Endothelial cell of umbilical vein (primary cell): ENCODE results near the gene ARHGAP30. TPM values are rescaled to one million over a fixed set of nuclear protein-coding genes. Genes with fewer than 3 reads are reported as not detected.
A peak's percentile ranks its signal among the peaks of the same experiment; 100 is the strongest.

Experiments used
- BruUV-seq: library from RNA; stranded (reverse); fragments of 400-500 nt; replicated peaks from 2 replicates; lab custom pipeline; 2021; lab: Mats Ljungman, UMichigan
- CTCF ChIA-PET: fragments of 300-600, 350-600 bp; sonication (Branson Sonifier 250); formaldehyde crosslinking; loops from one replicate; lab custom pipeline; 2021; ENCODE audit warnings: antibody characterized with exemption, inconsistent platforms; lab: Charles Lee
- POLR2A ChIA-PET: fragments of 300-600, 350-600 bp; sonication (Branson Sonifier 250); formaldehyde crosslinking; loops from one replicate; lab custom pipeline; 2021; ENCODE audit warnings: antibody characterized with exemption, inconsistent platforms; lab: Charles Lee
- DNase-seq: peaks from one replicate; pipeline ENCODE4 v3.0.0-alpha.2; 2011; ENCODE audit warnings: low read depth, low spot score
- FAIRE-seq: peaks from 2 replicates; lab custom pipeline; 2011; peaks lifted over from hg19 to GRCh38; lab: Jason Lieb, UNC
- H2AFZ ChIP-seq: 2 replicates; pipeline ENCODE4 v1.6.0; 2012; ENCODE audit warnings: low read depth, low read length, control low read depth, inconsistent platforms
- H3K27ac ChIP-seq: 2 replicates; pipeline ENCODE4 v1.5.1; 2011; ENCODE audit warnings: low read depth, mild to moderate bottlenecking, control low read depth, low read length, moderate library complexity; ENCODE audit not compliant: insufficient read depth
- H3K27me3 ChIP-seq, 2 experiments: 2 replicates each; pipeline versions ENCODE4 v1.6.0 to v1.6.1; 2011; ENCODE audit warnings: low read length in 2 of 2, mixed read lengths in 1 of 2; ENCODE audit not compliant: control insufficient read depth in 2 of 2, insufficient read depth in 2 of 2
- H3K36me3 ChIP-seq, 2 experiments: 2 replicates in 1 of 2; 3 replicates in 1 of 2; pipeline ENCODE4 v1.5.1; 2011; ENCODE audit warnings: low read length in 2 of 2, mild to moderate bottlenecking in 1 of 2, moderate library complexity in 1 of 2; ENCODE audit not compliant: control insufficient read depth in 2 of 2, insufficient read depth in 2 of 2; ENCODE audit errors: extremely low read depth in 1 of 2
- H3K4me1 ChIP-seq: 3 replicates; pipeline ENCODE4 v1.5.1; 2011; ENCODE audit warnings: mild to moderate bottlenecking, low read length; ENCODE audit not compliant: control insufficient read depth, insufficient read depth; ENCODE audit errors: extremely low read depth
- H3K4me2 ChIP-seq: 2 replicates; pipeline ENCODE4 v1.6.1; 2011; ENCODE audit warnings: low read length, control low read depth, mixed read lengths; ENCODE audit not compliant: insufficient read depth
- H3K4me3 ChIP-seq, 3 experiments: fragments of 200-600 bp in 1 of 3; sonication (generic), shearing (Covaris generic) in 1 of 3; replicated peaks in 1 of 3; 2 replicates each; pipeline ENCODE4 v1.5.1; 2011 to 2016; ENCODE audit warnings: control low read depth in 3 of 3, low read length in 3 of 3, mild to moderate bottlenecking in 2 of 3, inconsistent platforms in 1 of 3, low read depth in 1 of 3, moderate library complexity in 1 of 3; ENCODE audit not compliant: insufficient read depth in 1 of 3
- H3K79me2 ChIP-seq: 2 replicates; pipeline ENCODE4 v1.6.0; 2012; ENCODE audit warnings: low read length, inconsistent platforms; ENCODE audit not compliant: control insufficient read depth, insufficient read depth
- H3K9ac ChIP-seq: replicated peaks from 2 replicates; pipeline ENCODE3; 2011; ENCODE audit warnings: low read length, control low read depth; ENCODE audit not compliant: insufficient read depth; ENCODE audit errors: extremely low read depth
- H3K9me1 ChIP-seq: replicated peaks from 3 replicates; pipeline ENCODE4 v1.6.0; 2011; ENCODE audit warnings: mild to moderate bottlenecking, low read length; ENCODE audit not compliant: control insufficient read depth, insufficient read depth; ENCODE audit errors: extremely low read depth
- H3K9me3 ChIP-seq: replicated peaks from 2 replicates; pipeline ENCODE4 v1.5.1; 2012; ENCODE audit warnings: low read length, inconsistent platforms; ENCODE audit not compliant: control insufficient read depth, insufficient read depth
- H4K20me1 ChIP-seq: replicated peaks from 2 replicates; pipeline ENCODE3; 2011; ENCODE audit warnings: mild to moderate bottlenecking, low read length; ENCODE audit not compliant: control insufficient read depth, insufficient read depth; ENCODE audit errors: extremely low read depth
- EZH2 ChIP-seq: IDR thresholded peaks from 2 replicates; pipeline ENCODE4 v1.6.1; 2012; ENCODE audit warnings: borderline replicate concordance, low read depth, mild to moderate bottlenecking, moderate library complexity, low read length, inconsistent platforms; ENCODE audit not compliant: severe bottlenecking
- FOS ChIP-seq: IDR thresholded peaks from 2 replicates; pipeline ENCODE4 v1.6.1; 2011; ENCODE audit warnings: mild to moderate bottlenecking, low read length, moderate library complexity, borderline replicate concordance; ENCODE audit not compliant: insufficient read depth
- GATA2 ChIP-seq: IDR thresholded peaks from 2 replicates; pipeline ENCODE4 v1.7.0; 2011; ENCODE audit warnings: low read depth, mild to moderate bottlenecking, moderate library complexity, mixed read lengths, low read length; ENCODE audit not compliant: insufficient read length, insufficient read depth
- JUN ChIP-seq: IDR thresholded peaks from 2 replicates; pipeline ENCODE4 v1.6.1; 2011; ENCODE audit warnings: borderline replicate concordance, low read depth; ENCODE audit not compliant: insufficient read length, insufficient read depth
- MYC ChIP-seq: IDR thresholded peaks from one replicate; pipeline ENCODE4 v1.6.1; 2011; ENCODE audit warnings: mild to moderate bottlenecking, low read depth, low read length
- POLR2A ChIP-seq: IDR thresholded peaks from 2 replicates; pipeline ENCODE4 v1.6.1; 2012; ENCODE audit warnings: low read depth, mild to moderate bottlenecking, control low read depth, low read length
- POLR2AphosphoS5 ChIP-seq: IDR thresholded peaks from 2 replicates; pipeline ENCODE4 v1.6.1; 2012; ENCODE audit warnings: low read depth, mild to moderate bottlenecking, control low read depth, low read length, moderate library complexity; ENCODE audit not compliant: insufficient read depth
- dilution Hi-C: fragments of 300-500 bp; cut with MboI; formaldehyde crosslinking; loops from one replicate; pipeline ENCODE4 v1.15.0; 2019; ENCODE audit warnings: low sequenced_read_pairs; ENCODE audit not compliant: extremely low pct_ligation_motif_present
- intact Hi-C: fragments of 100-400 bp; cut with micrococcal nuclease; formaldehyde crosslinking; loops from one replicate; pipeline ENCODE4 v1.10.0; 2022
- polyA plus RNA-seq, 4 experiments: library from polyadenylated mRNA; depleted of rRNA in 3 of 4; stranded (reverse) in 3 of 4; unstranded in 1 of 4; fragments of >200 nt; gene quantifications; 2 replicates each; pipeline versions ENCODE4 v1.2.1 to v1.2.3, GENCODE V29; 2011 to 2012; ENCODE audit warnings: missing spikeins in 1 of 4
- total RNA-seq: library from RNA; stranded (reverse); gene quantifications from 2 replicates; pipeline ENCODE4 v1.2.3, GENCODE V29; 2021
- TF ChIP-seq, protein P1 (sequence below), 2 donors: IDR thresholded peaks; 1 replicate in 1 of 2; 2 replicates in 1 of 2; pipeline ENCODE4 v1.5.1; 2011; ENCODE audit warnings: low read length in 2 of 2, mild to moderate bottlenecking in 2 of 2, moderate library complexity in 2 of 2, control low read depth in 1 of 2, inconsistent platforms in 1 of 2, low read depth in 1 of 2; ENCODE audit not compliant: insufficient read depth in 1 of 2; ENCODE audit errors: extremely low read depth in 1 of 2
- TF ChIP-seq, protein P2 (sequence below): IDR thresholded peaks from 2 replicates; pipeline ENCODE4 v1.6.1; 2011; ENCODE audit not compliant: insufficient read depth, insufficient read length

Gene ARHGAP30
- total and polyA plus RNA-seq, 2 donors (not counting 3 experiments of a cell fraction or from before 2014, with no cell fraction given): not detected

DNA sequence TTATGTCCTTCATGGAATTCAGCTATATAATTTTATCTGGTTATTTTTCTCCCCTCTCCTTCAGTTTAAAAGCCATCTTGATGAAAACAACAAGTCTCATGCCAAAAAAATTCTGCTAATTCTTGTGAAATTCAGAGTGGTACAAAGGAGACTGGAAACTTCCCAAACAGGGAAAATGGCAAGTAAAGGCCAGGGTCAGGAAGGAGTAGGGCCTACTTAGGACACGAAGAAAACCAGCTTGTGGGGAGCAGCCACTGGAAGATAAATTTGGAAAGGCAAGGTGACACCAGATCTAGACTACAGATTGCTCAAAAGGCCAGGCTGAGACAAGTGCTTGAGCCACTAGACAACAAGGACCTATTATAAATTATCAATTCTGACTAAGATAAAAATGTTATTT, 37.3 kb downstream of the ARHGAP30 start:
- H4K20me1 ChIP-seq: no peaks in the 10 kb centered on the region
- no peak overlapping the region for H2AFZ ChIP-seq
- no peak for DNase-seq
- no peaks in the 10 kb centered on the region for H3K9me1 ChIP-seq
- POLR2A ChIA-PET: no interaction called here
- peak; percentile 26 for FAIRE-seq
- H3K9ac ChIP-seq: no peak overlapping the region
- no TSS peak for BruUV-seq
- intact Hi-C loops (no loop called here), dilution Hi-C loops (no loop called here)
- no peaks in the 10 kb centered on the region for H3K27me3 ChIP-seq
- no peak overlapping the region for H3K4me2 ChIP-seq
- H3K4me1 ChIP-seq: no peaks in the 10 kb centered on the region
- H3K36me3 ChIP-seq: no peaks in the 10 kb centered on the region
- H3K9me3 ChIP-seq: no peaks in the 10 kb centered on the region
- H3K27ac ChIP-seq: no peak overlapping the region
- H3K79me2 ChIP-seq: no peaks in the 10 kb centered on the region
- CTCF ChIA-PET: interaction anchor here (0.7 to 1.7 kb wide), 3 partner anchors 11 to 35 kb away, joined by 3 to 8 read pairs (median 3); no protein-coding TSS in a partner anchor
- no peak overlapping the region for H3K4me3 ChIP-seq
- no peak for TF ChIP-seq FOS
- TF ChIP-seq GATA2: no peak
- no peak for TF ChIP-seq JUN
- TF ChIP-seq, protein P1, sequence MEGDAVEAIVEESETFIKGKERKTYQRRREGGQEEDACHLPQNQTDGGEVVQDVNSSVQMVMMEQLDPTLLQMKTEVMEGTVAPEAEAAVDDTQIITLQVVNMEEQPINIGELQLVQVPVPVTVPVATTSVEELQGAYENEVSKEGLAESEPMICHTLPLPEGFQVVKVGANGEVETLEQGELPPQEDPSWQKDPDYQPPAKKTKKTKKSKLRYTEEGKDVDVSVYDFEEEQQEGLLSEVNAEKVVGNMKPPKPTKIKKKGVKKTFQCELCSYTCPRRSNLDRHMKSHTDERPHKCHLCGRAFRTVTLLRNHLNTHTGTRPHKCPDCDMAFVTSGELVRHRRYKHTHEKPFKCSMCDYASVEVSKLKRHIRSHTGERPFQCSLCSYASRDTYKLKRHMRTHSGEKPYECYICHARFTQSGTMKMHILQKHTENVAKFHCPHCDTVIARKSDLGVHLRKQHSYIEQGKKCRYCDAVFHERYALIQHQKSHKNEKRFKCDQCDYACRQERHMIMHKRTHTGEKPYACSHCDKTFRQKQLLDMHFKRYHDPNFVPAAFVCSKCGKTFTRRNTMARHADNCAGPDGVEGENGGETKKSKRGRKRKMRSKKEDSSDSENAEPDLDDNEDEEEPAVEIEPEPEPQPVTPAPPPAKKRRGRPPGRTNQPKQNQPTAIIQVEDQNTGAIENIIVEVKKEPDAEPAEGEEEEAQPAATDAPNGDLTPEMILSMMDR (IDR thresholded peaks at IDR 0.05; ENCODE audit: extremely low read depth in 1 of 2, insufficient read depth in 1 of 2, low read depth in 1 of 2, low read length in 2 of 2): no peak
- TF ChIP-seq POLR2A: no peak

DNA sequence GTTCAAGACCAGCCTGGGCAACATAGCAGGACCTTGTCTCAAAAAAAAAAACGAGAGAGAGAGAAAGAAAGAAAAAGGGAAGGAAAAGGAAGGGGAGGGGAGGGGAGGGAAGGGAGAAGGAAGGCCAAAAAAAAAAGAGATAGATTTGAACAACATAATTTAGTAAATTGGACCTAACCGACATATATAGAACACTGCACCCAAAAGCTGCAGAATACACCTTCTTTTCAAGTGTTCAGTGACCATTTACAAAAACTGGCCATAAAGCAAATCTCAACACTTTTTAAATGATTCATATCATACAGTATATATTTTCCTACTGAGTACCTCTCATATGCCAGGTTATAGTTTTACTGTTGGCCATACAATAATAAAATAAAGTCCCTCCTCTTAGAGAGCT, 37.8 kb downstream of the ARHGAP30 start:
- Histone ChIP-seq H3K4me1 (no peaks in the 10 kb centered on the region), H3K27me3 (no peaks in the 10 kb centered on the region), H3K9me3 (no peaks in the 10 kb centered on the region), H4K20me1 (no peaks in the 10 kb centered on the region), H3K79me2 (no peaks in the 10 kb centered on the region), H3K9ac (no peak overlapping the region), H3K4me3 (no peak overlapping the region), H2AFZ (no peak overlapping the region), H3K27ac (no peak overlapping the region), H3K36me3 (no peaks in the 10 kb centered on the region), H3K4me2 (no peak overlapping the region), H3K9me1 (no peaks in the 10 kb centered on the region)
- no peak for FAIRE-seq
- TF ChIP-seq JUN (no peak), FOS (no peak), POLR2A (no peak), GATA2 (no peak), MYC (no peak), POLR2AphosphoS5 (no peak), EZH2 (no peak)
- TF ChIP-seq, protein P2, sequence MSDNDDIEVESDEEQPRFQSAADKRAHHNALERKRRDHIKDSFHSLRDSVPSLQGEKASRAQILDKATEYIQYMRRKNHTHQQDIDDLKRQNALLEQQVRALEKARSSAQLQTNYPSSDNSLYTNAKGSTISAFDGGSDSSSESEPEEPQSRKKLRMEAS: no peak
- TF ChIP-seq, protein P1 (IDR thresholded peaks at IDR 0.05; ENCODE audit: extremely low read depth in 1 of 2, insufficient read depth in 1 of 2, low read depth in 1 of 2, low read length in 2 of 2): no peak
- no TSS peak for BruUV-seq
- POLR2A ChIA-PET: no interaction called here
- DNase-seq: no peak
- dilution Hi-C loops: no loop called here
- intact Hi-C loops: no loop called here
- CTCF ChIA-PET: interaction anchor here (1.7 kb wide), 1 partner anchor 34 kb away, joined by 8 read pairs; no protein-coding TSS in a partner anchor
